Umbilical cord (tissue), 2 donors: ENCODE data around the gene VGLL3. TPM values are rescaled to one million over a fixed set of nuclear protein-coding genes. Genes with fewer than 3 reads are reported as not detected.
"Not testable (repeated sequence)": the region's sequence is repeated elsewhere in the genome, so short reads cannot be mapped to it uniquely, and the experiment has no call there.

ENCODE experiments used
- DNase-seq: peaks from one replicate; pipeline ENCODE4 v3.0.0-alpha.2; 2015; ENCODE audit warnings: low spot score
- total RNA-seq: library from RNA; depleted of rRNA; stranded (reverse); fragments of >200 nt; gene quantifications from one replicate; pipeline ENCODE4 v1.2.3, GENCODE V29; 2014; ENCODE audit warnings: low replicate concordance; ENCODE audit not compliant: insufficient read depth

The VGLL3 gene
- total RNA-seq, 1 donor from 2014 or later, result 116 TPM

DNA sequence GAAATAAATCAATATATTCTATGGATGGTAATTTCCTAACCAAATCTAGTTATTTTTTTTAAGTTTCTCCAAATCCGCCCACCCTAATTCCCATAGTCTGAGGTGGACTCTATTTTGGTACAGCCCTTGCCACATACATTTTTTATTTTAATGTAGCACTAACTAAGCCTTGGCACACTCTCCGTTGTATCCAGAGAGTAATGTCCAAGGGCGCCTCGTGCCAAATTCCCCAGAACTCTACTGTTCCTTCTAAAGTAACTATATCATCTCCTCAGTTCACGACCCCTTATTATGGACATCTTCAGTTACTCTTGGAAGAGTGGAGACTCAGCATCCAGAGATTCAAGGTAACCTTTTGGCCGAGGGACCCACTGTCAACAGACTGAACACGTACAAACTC lies 1.3 kb downstream of the VGLL3 start:
- no peak for DNase-seq

DNA sequence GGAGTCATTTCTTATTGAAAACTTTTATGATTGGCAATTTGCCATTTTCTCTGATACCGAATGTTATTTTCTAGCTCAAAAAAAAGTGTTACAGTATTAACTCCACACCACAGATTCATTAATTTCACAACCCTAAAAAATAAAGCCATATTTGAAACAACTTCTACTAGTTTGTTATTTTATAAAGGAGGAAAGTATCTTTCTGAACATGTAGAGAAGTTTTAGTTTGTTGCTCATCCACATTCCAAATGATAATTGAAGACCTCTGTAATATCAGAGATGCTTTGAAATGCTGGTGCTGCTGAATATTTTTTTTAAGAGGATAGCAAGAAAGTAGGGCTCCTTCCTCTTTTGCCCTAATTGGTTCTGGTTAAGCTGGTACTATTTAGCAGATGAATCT lies 1.9 kb downstream of the VGLL3 start:
- DNase-seq, result no peak

DNA sequence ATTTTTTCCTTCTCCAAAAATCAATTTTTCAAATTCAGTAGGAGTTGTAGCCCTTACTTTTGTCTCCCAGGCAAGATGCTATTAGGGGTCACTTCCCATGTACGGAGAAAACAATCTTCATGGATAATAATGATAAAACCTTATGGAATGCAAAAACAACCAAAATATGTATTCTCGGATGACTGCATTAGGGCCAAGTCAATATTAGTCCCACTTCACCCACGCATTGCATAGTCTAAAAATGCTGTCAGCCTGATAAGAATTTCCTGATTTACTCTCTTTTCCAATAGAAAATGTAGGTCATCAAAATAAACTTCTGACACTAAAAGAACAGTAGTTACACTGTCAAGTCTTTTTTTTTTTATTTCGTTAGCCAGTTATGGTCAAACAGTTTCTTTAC lies 2.7 kb downstream of the VGLL3 start:
- DNase-seq, result peak; percentile 56

DNA sequence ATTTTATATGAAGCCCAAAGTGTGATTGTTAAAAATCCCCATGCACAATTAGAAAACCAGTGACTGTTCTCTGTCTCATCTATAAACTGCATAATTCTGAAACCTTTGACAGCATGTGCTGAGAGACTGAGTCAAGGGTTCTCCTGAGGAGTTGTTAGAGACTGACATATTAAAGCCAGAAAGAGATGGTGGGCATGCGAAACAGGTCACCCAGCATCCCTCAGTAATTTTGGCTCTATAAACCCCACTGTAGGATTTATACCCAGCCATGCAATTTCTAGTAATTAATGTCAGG lies 3.6 kb downstream of the VGLL3 start:
- DNase-seq, result no peak

DNA sequence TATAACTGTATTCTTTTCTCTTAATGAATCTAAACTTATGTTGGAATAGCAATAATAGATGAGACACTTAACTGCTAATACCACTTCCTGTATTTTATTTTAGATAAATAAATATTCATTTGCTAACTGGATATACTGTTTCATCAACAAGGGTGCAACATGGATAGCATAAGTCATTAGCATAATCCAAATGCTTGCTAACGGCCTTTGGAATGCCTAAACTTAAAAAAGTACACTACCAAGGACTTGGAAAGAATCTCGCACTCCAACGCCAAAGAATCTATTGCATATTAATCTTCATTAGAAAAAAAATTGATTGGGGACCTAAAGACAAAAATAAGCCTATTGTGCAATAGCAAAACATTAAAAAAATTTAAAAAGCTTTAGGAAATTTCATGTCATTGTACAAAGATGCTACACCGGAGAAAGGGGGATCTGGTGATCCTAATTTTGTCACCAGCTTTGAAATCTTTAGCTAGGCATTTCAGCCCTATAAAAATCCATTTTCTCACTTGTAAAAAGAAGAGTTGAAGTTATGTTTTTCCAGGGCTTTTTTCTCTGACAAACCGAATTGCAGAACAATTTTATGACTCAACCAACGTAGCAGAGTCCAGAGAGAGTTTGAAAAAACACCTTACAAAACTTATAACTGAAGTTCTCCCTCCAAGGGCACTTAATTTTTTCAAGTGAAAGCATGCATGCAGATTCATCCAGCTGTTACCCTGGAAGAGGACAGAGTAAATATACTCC lies 4.1 kb downstream of the VGLL3 start:
- DNase-seq, result peak; percentile 40

DNA sequence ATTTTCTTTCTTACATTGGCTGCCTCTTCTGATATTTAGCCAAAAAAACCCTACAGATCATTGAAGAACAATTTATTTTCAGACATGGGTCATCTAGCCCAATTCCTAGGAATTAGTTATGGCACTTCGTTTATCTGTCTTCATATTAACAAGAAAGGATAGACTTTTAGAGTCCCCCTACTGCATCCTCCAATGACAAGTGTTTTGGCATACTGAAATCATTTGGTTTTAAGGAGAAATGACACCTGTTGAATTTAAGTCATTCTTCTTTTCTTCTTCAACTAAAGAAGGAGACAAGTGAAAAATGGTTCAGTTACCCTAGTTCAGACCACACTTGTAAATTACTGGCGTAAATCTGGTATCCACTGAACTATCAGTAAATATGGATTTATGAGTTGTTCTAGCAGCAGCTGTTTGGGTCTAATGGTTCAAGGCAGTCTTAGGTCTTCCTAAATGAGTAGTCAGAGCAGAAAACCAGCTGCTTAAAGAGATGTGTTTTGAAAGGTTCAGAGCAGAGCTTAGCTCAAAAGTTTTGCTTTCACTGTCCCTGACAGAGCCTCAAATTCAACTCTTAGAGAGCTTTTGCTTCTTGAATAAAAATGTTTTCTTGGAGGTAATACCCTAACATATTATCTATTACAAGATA lies 5.6 kb downstream of the VGLL3 start:
- no peak for DNase-seq

DNA sequence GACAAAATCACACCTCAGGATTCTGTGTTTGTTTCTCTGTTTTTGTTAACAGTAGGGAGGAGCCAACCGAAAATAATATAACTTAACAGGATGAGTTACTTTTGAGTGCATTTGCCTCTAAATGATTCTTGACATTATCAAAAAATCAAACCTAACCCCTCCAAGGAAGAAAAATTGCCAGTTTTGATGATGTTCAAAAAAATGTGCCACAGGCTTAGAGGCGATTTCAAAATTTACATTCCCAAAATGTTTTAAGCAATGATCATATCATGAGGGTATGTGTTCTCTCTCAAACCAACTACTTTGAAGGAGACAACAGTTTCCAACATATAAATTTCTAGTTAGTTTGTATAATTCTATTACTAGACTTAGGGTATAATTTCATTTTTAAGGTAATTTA lies 6.7 kb downstream of the VGLL3 start:
- peak; percentile 49 for DNase-seq

DNA sequence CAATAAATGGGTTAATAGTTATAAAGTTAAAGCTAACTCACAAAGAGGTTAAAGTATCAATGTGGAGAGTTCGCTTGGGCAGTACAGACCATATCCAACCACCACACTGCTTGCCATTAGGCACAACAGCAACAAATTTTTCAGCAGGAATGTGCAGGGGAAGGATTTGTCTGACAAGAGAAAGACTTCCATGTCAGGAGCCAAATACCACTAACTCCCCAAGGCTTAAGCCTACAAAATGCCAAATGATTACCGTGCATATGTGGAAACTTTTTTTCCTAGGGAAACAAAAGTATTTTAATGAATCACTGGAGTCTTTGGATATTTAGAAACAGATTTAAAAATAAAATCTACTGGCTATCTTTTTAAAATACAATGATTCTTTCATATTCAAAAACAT lies 8.1 kb downstream of the VGLL3 start:
- peak; percentile 86 for DNase-seq

DNA sequence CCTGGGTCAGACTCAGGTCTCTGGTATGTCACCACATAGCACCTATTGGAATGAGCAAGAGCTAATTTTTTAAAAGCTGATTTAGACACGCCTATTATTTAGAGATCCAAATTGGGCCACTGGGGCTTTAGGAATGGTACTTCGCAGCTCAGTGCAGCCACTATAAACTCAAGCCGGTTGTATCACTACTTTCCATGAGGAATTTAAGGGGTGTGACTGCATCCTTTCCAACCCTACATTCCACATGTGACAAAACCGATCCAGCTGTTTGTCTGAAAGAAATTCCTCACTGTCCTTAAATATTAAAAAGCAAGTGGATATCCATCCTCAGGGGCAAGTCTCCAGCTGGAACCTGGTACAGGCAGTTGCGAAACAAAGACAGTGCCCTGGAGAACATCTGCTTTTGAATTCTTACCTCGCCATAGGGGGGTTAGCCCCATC lies 12.8 kb downstream of the VGLL3 start:
- no peak for DNase-seq

DNA sequence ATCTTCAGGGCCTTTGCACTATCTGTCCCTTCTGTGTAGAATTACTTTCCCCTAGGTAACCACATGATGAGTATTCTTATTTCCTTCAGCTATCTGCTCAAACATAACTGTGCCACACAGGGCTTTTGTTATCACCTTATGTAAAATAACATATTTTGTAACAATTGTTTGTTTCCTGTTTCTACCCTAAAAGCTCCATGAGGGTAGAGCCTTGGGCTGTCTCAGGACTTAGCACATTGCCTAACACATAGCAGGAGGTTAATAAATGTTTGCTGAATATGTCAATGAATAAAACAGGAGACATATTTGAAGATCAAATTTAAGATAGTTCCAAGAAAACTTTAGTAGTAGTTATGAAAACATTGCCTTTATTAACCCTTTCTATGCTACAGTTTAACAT lies 14.7 kb downstream of the VGLL3 start:
- no peak for DNase-seq

DNA sequence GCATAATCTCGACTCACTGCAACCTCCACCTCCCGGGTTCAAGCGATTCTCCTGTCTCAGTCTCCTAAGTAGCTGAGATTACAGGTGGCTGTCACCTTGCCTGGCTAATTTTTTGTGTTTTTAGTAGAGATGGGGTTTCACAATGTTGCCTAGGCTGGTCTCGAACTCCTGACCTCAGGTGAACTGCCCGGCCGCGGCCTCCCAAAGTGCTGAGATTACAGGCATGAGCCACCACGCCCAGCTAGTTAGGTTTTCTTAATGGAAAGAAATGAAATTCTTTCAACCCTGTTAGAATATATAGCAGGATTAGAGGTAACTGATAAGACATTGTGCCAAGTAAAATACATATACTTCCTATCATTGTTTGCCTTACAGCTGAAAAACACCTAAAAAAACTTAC lies 16.8 kb downstream of the VGLL3 start:
- DNase-seq, result not testable (repeated sequence)

DNA sequence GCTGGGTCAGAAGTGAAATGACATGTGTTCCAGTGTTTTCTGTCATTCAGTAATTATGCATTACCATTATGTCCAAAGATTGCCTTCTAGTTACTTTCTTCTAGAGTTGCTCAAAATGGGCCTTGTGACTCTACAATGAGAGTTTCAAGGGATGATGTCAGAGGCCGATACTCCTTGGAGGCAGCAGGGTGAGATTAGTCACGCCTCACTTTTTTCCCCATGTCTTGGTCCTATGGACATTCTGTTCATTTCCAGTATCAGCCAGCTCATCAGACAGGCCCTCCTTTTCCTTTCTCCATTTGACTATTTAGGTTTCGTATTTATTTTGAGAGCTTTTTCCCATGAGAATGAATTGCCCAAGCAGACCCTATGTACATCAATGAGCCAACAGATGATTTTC lies 17.5 kb downstream of the VGLL3 start:
- no peak for DNase-seq

DNA sequence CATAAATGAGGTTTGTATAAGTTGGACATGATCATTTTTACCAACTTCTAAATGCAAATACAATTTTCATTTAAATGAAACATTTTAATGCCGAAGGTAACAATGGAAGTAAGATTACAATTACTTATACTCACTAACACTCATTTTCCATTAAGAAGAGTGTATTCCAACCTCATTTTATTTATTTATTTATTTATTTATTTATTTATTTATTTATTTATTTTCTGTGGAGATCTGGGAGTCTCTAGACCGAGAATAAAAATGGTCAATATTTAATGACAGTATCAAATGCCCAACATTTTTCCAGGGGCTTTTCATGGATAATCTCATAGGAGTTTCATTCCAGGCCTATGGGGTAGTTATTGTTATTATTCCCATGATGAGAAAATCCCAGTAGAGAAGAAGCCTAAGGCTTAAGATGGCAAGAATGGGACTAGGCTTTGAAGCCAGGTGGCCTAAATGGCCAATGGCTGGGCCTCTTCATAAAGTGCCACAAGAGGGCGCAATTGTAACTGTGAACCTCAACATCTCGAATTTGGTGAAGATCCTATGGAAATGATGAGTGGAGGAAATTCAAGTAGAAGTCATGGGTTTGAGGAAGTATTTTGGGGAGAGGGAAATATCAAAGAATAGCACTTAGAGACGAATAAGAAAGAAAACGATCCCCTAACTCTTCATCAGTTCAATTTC lies 21.3 kb downstream of the VGLL3 start:
- DNase-seq, result no peak

DNA sequence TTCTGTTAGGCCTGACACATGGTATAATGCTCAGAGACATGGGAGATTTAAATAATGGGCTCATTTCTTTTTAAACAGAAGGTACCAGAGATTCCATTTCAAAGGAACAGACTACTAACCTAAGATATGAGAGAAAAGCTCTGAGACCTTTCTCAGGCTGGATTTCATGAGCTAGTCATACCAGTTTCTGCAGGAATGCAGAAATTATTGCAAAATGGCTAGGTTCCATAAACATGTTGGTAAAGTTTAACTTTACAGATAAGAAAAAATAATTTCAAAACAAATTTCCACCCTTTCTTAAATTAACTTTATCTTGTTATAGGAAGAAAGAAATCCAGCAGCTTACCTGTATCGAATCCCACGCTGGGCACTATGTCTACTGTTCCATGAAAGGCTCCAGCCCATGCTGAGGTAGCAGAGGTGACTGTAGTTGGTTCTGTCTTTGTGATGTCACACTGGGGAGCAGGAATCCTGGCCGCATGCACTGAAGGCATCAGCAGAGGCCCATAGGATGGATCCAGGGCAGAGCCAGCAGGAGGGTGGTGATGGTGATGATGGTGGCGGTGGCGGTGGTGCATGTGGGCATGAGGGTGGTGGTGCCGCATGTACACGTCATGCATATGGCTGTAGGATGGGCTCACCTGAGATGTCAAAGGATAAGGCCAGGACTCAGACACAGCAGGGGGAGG lies 22.6 kb downstream of the VGLL3 start:
- DNase-seq, result no peak

DNA sequence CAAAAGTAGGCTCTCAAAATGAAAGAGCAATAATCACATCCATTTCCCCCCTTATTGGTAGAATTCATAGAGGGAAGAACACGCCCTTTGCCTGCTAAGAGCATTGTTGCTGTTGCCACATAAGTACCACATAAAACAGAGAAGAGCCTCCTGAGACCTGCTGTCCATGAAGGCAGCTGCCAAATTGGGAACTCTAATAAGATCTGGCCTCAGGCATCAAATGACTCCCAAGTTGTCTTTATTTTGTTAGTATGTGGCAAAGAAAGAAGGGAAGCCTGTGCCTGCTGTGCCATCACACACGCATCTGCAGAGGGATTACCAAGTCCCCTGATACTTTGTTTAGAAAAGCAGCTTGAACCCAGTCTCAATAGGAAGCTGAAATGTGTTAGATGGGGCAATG lies 23.9 kb downstream of the VGLL3 start:
- no peak for DNase-seq

DNA sequence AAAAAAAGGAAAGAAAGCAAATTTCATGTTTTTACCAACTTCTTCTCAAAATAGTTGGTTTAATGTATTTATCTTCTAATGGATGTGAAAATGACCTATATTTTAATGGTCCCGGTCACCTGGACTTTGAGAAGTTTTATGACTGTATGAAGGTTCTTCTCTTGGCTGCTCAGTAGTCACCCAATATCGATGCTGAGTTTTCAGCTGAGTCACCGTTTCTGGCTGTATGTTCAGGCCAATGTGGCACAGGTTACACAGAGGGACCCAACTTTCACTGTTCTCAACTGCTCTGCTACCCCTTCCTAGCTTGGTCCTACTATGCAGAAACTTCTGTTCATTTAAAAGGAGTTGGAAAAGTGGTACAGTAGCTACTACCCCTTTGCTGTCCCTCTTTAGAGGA lies 25.8 kb downstream of the VGLL3 start:
- DNase-seq, result no peak

DNA sequence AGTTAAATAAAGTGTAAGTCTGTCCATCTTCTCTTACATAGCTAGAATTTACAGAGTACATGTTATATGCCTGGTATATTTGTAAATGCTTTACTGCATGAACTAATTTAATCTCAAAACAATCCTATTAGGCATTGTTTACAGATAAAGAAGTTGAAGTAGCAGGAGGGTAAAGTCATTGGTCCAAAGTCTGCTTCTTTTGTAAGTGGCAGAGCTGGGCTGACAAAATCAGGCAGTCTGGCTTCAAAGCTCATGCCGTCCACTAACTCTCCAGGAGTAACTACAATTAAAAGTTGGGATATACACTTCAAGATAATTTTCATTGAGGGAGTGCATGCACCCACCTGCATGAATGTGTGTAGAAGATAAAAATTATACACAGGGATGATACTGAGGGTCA lies 27.3 kb downstream of the VGLL3 start:
- no peak for DNase-seq

DNA sequence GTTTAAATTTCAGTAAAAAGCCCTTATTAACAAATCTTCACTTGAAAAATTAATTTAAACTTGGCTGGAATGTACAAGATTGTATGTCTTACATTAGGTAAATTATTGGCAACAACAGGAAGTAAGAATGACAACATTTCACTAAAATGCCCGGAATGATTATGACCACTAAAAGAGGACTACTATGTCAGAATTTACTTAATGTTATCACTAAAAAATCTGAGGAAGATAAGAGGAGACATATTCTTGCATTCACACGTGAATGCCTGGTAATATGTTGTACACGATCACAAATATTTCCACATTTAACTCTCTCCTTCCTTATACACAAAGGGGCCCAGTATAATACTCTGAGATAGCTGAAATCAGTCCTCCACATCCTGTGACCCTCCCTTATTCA lies 29.7 kb downstream of the VGLL3 start:
- DNase-seq, result no peak

DNA sequence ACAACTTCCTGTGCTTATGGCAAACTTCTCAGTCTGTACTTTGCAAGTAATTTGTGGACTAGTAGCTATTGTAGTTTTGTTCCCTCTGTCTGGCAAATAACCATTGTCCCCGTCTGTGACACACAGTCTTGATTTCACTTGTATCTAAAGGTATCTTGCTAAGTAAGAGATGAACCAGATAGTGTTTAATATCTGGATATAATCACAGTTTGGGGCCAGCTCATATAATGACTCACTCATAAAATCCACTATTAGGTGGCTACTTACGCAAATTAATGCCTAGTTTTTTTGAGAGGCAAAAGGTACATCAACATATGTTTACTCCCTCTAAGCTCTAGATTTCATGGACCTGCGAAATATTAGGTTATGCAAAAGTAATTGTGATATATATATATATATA lies 30.4 kb downstream of the VGLL3 start:
- DNase-seq, result no peak

DNA sequence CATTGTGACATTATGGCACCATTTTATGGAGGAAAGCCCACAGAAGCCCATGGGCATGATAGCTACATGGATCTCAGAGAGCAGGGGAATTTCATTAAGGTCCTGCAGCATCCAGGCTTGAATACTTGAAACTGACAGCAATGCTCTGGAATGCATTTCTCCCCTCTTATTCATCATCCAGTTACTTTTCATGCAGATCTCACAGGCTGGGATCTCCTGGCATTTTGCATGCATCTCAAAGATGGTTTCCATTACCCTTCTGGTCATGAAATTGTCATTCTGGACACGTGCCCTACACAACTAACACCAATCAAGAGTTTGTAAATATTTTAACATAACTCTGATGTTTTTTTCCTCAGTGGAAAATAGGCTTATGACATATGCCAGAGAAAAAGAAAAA lies 32.4 kb downstream of the VGLL3 start:
- peak; percentile 19 for DNase-seq

DNA sequence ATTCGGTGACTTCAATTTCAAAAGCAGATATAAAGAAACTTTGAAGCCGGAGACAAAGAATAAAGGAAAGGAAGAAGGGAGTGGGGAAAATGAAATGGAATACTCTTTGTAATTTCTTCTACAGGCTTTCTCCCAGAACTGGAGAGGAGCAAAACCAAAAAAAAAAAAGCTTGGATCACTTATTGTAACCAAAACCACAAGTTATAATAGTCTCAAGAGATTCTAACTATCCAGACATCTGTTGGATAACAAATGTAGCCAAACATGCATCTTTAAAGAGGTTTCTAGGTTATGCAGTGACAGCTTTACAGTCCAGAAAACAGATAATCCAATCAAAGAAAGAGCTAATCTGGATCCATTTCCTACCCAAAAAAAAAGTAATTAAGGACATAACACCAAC lies 36.2 kb downstream of the VGLL3 start:
- no peak for DNase-seq

DNA sequence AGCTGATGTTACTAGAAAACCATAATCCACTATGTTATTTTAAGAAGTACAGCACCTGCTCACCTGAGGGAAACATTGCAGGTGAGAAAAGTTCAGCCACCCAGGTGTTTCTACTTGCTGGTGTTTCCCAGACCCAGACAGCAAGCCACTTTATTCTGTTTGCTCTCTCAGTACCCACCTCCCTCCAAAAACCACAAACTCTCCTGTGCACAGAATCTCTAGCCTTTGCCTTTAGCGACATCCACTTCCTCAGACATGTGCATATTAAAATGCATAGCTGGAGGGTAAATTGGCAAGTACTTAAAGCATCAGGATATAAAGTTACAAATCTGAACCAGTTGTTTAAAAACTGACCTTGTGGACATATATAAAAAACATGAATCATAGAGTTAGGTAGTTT lies 36.7 kb downstream of the VGLL3 start:
- DNase-seq, result no peak

DNA sequence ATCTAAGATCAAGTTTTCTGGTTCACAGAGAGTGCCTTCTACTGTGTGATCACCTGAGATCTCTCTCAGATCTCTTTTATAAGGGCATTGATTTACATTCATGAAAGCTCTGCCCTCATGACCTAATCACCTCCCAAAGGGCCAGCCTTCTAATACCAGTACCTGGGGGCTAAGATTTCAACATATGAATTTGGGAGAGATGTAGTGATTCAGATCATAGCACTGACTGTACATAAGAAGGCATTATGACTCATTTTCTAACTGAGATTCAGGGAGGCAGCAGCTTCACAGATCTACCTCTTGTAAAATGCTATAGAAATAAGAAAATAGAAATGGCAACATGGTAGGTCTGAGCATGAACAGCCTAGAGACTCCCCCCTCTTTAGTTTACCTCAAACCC lies 39.6 kb downstream of the VGLL3 start:
- DNase-seq, result no peak
